ENCODE measurements around the gene POLR3H.

DNA sequence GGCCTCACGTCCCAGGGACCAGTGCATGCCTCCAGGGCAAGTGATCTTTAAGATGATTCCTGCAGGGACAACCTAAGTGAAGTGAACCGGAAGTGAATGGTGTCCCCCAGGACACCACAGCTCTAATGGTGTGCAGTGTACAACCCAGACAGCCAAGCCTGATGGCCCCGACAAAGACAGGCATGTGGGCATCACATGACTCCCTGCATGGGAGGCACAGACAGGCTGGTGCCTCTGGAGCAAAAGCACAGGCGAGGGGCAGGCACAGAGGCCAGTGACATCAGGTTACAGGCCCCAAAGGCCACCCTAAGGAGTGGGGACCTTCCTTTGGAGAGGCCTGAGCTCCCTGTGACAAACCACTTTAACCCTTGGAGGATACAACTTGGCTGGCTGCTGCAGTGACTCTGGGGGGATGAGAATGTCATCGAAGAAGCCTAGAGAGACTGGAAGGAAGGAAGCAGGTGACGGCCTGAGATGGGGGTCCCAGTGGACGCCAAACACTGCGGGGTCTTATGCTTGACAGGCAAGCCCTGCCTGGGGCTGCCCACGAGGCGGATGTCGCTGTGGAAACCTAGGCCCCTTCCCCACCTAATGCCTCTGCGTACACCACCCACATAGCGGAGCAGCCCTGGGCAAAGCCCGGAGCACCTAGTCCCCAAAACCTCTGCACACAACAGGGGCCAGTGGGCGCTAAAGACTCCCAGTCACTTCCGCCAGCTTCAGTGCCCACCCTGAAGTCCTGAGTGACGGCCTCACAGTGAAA, 12.4 kb downstream of the POLR3H start:
- TF ChIP-seq, protein P1, sequence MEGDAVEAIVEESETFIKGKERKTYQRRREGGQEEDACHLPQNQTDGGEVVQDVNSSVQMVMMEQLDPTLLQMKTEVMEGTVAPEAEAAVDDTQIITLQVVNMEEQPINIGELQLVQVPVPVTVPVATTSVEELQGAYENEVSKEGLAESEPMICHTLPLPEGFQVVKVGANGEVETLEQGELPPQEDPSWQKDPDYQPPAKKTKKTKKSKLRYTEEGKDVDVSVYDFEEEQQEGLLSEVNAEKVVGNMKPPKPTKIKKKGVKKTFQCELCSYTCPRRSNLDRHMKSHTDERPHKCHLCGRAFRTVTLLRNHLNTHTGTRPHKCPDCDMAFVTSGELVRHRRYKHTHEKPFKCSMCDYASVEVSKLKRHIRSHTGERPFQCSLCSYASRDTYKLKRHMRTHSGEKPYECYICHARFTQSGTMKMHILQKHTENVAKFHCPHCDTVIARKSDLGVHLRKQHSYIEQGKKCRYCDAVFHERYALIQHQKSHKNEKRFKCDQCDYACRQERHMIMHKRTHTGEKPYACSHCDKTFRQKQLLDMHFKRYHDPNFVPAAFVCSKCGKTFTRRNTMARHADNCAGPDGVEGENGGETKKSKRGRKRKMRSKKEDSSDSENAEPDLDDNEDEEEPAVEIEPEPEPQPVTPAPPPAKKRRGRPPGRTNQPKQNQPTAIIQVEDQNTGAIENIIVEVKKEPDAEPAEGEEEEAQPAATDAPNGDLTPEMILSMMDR (IDR thresholded peaks at IDR 0.05; ENCODE audit: insufficient read depth, low read depth, low read length) = no peak
- no peak for TF ChIP-seq EZH2 (IDR thresholded peaks at IDR 0.05; ENCODE audit: insufficient read depth, low read length)

Data from astrocyte (in vitro differentiated cells and primary cell).